G401.6 (cell line): ENCODE data around the gene CMC2.

Experiments
- FAIRE-seq: peaks from 2 replicates; lab custom pipeline; 2012; peaks lifted over from hg19 to GRCh38; lab: Jason Lieb, UNC

The CMC2 gene

DNA sequence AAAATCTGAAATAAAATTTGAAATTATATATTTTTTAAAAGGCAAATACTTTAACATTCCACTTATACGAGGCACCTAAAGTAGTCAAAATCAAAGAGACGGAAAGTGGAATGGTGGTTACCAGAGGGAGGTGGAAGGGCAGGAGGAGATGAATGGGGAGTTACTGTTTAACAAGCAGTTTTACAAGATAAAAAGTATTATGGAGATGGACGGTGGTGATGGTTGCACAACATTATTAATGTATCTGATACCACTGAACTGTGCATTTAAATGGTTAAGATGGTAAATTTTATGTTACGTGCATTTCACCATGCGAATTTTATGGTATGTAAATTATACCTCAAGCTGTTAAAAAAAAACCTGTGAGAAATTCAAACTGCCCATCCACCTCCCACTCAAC is 5.4 kb downstream of the CMC2 start:
- FAIRE-seq: no peak

DNA sequence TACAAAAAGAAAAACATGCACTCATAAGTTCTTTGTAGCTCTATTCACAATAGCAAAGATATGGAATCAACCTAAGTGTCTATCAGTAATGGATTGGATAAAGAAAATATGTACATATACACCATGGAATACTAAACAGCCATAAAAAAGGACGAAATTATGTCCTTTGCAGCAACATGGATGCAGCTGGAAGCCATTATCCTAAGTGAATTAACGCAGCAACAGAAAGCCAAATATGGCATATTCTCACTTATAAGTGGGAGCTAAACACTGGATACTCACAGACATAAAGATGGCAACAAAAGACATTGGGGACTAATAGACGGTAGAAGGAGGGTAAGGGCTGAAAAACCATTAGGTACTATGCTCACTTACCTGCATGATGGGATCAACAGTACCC is 5.8 kb downstream of the CMC2 start:
- FAIRE-seq: no peak

DNA sequence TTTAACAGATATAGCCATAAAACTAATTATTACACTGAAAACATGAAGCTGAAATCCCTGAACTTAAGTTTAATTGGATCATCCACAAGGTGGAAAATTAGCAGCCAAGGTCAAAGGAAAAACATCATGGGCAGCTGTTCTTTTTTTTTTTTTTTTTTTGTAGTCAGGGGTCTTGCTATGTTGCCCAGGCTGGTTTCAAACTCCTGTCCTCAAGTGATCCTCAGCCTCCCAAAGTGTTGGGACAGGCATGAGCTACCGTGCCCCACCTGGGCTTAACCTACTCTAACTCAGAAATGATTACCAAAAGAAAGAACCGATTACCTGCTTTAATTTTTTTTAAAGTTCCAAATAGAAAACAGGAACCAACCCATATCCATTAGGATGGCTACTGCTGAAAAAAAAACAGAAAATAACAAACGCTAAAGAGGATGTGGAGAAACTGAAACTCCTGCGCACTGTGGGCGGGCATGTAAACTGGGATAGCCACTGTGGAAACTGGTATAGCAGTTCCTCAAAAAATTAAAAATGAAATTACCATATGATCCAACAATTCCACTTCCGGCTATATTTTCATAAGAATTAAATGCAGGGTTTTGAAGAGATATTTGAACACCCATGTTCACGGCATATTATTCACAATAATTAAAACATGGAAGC is 8.6 kb downstream of the CMC2 start:
- no peak for FAIRE-seq

DNA sequence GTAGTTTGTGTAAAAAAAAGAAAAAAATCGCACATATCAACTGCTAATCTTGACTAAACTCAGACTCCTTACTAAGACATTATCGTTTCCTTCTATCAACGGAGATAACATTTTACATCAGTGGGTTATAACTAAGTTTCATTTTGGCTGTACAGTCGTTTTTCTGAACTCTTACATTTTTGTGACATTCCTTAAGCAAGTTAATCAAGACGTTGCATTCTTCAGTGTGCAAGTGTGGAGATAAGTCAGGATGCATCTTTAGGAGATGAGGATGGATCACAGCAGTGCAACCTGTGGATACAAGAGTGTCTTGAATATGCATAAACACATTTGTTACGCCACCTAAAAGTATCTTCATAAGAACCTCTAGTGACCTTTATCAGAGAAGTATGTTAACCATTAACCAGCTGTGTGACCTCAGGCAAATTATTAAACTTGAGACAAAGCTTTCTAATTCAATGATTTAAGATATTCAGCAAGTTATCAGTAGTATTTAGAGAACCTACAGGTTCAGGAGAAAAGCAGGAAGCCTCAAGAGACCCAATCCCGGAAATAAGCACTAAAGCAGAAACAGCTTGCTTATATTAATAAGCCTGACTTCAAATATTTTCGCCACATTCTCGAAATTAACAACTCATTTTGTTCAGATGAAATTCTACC is 9.4 kb downstream of the CMC2 start:
- no peak for FAIRE-seq

DNA sequence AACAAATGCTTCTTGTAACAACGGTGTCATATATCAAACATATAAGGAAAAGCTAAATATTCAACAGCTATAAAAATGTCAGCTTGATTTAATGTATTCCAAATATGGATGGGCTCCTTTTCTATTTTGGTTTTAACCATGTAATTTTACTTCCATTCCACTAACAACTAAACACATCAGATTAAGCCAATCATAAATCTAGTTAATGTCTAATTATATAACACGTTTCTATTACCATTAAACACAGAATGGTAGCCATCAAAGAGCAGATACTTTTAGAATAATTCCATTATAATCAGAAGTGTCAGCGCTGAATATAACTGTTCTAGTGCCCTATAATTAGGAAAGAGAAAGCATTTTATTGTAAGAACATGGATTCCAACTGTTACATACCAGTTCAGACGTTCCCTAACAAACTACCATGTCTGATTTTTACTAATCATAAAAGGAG is 10.0 kb downstream of the CMC2 start:
- FAIRE-seq: no peak

DNA sequence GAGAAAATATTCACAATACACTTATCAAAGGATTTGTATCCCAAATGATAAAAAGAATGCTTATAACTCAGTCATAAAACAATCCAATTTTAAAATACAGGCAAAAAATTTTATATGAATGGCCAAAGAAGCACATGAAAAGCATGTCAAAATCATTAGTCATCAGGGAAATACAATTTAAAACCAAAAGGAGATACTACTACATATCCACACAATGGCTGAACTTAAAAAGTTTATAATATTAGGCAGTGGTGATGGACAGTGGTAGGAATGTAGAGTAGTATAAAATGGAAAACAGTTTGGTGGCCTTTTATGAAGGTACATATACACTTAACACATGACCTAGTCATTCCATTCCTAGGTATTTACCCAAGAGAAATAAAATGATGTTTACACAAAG is 12.2 kb downstream of the CMC2 start:
- FAIRE-seq: no peak

DNA sequence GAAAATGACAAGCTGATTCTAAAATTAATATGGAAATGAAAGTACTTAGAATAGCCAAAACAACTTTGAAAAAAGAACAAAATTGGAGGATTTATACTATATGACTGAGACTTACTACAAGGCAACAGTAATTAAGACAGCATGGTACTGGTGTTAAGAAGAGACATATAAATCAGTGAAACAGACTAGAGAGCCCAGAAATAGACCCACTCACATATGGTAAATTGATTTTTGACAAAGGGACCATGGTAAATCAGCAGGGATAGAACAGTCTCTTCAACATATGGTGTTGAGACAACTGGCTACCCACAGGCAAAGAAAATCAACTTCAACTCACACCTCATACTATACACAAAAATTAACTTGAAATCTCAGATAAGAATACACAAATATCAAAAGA is 12.9 kb downstream of the CMC2 start:
- no peak for FAIRE-seq

DNA sequence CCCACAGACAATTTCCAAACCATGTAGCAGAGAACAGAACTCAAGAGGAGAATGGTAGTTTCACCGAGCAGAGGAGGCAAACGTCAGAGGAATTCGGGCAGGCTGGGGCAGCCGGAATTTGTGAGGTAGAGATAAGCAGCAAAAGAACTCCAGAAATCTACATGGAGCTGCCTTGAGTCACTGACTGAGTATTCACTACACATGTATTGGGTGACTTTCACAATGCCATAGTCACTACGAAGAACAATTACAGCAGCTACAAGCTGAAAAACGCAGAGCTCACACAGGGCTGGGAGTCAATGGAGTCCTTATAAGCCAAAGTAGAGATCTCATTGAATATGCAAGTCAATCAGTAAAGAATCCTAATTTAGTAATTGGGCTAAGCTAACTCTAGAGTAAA is 13.4 kb downstream of the CMC2 start:
- FAIRE-seq: no peak

DNA sequence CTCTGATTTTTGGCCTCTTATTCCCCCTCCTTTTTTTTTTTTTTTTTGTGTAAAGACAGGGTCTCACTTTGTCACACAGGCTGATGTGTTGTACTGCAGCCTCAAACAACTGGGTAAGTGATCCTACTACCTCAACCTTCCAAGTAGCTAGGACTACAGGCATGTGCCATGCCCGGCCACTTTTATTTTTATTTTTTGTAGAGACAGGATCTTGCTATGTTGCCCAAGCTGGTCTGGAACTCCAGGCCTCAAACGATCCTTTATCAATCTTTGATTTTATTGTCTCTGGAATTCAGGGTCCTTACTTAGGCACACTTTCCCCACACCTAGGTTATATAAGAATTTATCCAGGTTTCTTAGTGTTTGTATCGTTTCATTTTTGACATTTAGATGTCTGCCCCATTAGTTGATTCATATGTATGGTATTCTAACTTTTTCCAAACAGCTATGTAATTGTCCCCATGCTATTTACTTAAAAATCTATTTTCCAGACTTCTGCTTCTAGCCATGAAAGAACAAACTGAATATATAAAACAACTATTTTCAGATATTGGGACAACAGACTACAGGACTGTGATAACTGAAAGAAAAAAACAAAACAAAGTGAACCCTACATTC is 13.9 kb downstream of the CMC2 start:
- no peak for FAIRE-seq

DNA sequence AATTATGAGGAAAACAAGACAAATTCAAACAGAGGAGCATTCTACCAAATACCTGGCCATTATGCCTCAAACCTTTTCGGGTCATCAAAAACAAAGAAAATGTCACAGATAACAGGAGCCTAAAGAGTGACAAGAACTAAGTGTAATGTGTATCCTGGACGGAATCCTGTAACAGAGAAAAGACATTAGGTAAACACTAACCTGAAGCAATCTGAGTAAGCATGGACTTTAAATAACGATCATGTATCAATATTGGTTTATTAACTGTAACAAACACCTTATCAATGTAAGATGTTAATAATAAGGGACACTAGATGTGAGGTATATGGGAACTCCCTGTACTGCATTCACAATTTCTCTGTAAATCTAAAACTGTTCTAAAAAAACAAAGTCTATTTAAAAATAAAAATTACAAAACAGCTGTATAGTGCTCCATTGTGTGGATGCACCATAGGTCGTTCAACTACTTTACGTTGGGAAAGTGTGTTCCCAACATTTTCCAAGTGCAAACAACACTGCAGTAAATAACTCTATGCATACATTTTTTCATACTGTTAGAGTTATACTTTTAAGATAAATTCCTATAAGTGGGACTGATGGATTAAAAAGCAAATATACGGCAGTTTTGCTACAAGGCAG is 14.8 kb downstream of the CMC2 start:
- FAIRE-seq: no peak

DNA sequence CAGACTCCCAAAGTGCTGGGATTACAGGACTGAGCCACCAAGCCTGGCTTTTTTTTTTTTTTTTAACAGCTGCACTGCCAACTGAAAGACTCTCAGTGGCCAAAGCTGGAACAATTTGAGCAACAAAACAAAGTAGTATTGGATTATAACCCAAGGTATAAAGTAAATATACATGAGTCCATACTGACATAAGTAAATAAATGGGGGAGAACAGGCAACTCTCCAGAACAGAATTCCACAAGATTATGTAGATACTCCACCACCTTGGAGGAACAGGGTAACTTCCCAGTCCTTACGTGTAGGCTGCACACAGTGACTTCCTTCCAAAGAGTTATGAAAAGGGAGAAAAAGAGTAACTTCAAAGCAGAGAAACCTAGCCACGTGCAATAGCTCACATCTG is 15.7 kb downstream of the CMC2 start:
- no peak for FAIRE-seq

DNA sequence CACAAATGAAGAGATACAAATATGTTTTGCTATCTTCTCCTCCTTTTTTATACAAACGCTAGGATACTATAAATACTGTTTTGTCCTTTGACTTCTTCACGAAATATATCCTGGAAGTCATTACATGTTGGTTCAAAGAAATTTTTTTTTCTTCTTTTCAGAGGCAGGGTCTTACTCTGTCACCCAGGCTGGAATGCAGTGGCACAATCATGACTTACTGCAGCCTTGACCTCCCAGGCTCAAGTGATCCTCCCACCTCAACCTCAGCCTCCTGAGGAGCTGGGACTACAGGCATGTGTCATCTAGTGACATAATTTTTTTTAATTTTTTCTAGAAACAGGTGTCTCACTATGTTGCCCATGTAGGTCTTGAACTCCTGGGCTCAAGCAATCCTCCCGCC is 16.1 kb downstream of the CMC2 start:
- FAIRE-seq: no peak

DNA sequence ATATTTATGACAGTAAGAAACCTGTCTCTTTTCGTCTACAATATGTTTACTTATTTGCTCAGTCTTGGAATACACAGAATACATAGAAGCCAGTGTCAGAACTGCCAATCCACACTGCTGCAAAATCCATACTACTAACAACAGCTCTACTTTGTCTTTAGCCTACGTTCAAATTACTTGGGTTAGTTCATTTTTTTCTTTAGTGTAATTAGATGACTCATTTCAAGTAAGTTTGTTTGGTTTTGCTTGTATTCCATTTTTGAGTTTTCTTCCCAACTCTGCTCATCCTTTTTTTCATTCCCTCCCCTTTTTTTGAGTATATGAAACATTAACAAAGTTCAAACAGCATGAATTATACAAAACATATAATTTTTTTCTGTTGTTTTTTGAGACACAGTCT is 16.9 kb downstream of the CMC2 start:
- FAIRE-seq: no peak

DNA sequence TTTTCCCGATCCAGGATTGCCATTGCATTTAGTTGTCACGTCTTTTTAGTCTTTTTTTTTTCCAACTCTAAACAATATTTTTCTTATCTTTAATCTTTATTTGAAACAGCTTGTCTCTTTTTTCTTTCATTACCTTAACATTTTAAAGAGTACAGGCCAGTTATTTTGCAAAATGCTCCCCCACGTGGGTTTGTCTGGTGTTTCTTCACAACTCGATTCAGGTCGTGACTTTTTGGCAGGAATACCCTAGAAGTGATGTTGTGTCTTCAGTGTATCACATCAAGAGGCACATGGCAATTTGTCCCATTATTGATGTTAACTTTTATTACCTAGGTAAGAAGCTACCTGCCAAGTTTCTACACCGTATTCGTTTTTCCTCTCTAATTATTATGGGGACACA is 17.9 kb downstream of the CMC2 start:
- FAIRE-seq: no peak

DNA sequence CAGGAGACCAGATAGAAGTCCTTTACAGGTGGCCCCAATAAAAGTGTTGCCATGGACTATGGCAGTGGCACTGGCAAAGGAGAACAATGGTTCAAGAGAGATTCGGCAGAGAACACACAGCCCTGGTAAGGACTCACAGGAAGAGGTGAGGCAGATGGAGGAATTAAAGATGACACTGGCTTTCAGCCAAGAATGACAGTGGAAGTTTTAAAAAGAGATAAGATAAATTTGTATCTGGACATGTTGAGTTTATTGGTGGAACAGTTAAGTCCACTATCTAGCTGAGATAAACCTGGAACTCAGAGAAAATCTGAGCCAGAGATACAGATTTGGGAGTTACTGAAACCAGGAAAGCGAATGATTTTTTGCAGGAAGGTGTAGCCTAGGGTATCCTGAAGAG is 20.1 kb downstream of the CMC2 start:
- no peak for FAIRE-seq

DNA sequence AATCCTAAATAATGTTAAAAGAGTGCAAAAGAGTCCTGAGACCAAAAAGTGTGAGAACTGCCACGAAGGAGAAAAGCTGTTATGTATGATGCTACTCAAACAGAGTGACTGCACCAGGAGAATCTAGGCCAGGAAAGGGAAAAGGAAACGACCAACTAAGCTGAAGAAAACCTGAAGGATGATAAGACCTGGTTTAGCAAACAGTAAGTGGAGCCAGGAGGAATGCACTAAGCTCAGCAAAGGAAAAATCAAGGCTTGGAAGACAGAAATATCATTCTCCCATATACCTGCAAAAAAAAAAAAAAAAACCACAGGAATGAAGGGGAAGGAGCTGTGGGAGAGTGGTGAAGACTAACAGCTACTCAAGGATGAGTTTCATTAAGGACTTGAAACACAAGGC is 21.1 kb downstream of the CMC2 start:
- no peak for FAIRE-seq

DNA sequence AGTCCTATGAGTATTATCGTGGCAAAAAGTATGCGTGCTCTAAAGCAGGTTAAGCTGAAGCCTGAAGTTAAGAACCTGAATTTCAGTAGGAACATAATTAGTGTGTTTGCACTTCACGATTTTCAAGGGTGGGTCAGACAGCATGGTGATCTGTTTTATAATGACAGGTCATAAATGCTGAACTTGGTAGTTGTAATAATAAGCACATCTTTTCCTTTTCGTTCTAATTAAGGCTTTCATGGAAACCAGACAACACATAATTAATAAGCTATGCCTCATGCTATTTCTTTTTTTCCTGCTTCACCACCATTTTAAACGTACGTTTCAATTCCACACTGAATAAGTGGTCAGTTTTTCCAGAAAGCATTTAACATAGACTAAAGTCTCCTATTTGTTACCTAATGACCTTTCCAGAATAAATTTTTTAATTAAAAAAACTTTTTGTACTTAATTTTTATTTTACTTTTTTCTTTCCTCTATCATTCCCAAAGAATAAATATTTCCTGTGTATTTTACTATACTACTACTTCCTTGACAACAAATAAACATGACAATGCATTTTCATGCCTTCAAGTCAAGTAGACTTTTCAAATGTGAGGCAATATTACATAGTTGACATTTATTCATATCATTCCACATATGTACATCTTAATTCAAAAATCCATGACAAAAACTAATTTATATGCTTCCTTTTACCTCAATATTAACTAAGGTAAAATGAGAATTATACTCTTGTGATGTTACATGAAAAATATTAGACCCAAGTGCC is 22.4 kb downstream of the CMC2 start:
- FAIRE-seq: no peak

DNA sequence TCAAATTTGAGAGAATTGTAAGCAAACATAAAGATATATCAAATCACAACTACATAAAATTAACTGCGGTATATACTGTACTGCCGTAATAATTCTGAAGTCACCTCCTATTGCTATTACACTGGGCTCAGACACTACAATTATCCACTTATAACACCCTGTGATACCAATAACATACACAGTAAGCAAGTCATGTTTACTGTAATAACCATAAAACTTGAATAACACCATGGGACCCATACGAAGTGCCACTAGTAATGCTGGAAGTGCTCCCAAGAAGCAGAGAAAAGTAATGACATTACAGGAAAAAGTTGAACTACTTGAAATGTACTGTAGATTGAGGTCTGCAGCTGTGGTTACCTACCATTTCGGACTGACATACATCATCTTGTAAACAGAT is 24.0 kb downstream of the CMC2 start:
- FAIRE-seq: no peak

DNA sequence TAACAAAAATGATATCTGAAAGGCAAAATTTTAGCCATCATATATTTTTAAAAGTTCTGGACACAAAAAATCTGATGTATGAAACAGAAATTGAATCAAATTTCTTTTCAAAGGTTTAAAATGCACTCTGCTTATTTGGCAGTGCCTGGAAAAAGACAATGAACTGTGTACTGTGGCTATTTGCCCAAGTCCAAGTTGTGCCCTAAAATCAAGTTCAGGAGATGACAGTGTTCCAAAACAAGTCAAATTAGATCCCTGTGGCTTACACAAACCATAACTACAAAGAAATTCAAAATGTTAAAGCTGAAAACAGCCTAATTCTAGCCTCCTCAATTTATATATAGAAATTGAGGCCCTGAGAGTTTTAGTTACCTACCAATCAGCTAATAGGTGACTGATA is 25.6 kb downstream of the CMC2 start:
- FAIRE-seq: no peak

DNA sequence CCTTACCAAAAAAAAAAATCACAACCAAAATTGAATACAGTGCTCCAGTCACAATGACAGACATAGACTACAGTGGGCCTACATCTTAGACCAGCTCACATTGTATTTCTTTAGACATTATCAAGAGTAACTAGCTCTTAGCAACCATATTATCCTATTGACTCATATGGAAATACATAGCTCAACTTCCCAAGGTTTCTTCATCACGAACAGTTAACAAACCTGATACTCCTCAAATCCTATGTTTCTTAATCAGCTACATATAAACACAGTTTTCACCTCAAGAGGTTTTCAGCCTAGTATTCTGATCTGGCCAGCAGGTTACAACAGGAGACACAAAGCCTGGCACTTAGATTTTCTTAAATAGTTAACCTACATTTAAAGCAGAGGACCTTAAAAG is 29.7 kb downstream of the CMC2 start:
- no peak for FAIRE-seq

DNA sequence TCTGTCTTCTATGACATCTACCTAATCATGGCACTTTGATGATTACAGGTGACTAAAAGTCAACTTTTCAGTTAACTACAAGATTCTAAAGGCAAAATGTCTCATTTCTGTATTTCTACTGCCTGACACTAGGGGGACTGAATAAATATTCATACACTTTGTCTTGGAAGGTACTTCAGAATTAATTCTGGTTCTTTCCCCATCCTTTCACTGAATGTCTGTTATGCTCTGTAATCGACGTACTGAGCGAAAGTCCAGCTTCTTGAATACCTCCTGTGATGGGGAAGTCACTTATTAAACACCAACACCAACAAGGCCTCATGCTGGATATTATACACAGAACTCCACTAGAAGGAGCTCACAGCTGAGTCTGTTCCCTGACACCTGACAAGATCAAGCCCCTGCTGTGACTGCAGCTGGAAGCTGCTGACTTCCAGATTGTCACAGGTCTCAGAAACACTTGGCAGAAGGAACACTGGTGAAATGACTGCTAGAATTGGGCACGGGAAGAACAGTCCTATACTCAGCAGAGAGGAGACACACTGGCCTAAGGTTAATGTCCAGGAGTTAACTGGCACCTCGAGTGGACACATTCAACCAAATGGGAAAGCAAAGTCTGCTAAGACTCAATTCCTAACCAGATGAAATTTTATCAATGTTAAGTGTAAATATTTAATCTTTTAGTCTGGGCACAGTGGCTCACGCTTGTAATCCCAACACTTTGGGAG is 31.9 kb downstream of the CMC2 start:
- peak; percentile 31 for FAIRE-seq

DNA sequence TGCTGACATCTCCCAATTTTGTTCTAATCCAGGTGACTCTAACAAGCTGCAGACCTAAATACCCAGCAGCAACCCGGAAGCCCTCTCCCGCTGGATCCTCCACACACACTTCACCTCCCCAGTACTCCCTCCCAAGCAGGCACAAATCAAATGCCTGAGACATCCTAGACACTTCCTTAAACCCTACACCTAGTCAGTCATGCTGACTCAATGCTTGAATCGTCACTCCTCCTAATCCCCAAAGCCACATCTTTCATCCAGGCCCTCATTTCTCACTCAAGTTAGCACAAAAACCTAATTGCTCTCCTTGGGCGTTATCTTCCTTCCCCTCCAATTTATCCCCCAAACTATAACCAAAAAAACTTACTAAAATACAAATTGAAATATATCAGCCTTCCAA is 32.7 kb downstream of the CMC2 start:
- no peak for FAIRE-seq
